ENCODE data around the gene TBC1D9.

GRCh38 chr4:140681201-140681600 is 75.0 kb downstream of the TBC1D9 start:
- TF ChIP-seq, protein P1, sequence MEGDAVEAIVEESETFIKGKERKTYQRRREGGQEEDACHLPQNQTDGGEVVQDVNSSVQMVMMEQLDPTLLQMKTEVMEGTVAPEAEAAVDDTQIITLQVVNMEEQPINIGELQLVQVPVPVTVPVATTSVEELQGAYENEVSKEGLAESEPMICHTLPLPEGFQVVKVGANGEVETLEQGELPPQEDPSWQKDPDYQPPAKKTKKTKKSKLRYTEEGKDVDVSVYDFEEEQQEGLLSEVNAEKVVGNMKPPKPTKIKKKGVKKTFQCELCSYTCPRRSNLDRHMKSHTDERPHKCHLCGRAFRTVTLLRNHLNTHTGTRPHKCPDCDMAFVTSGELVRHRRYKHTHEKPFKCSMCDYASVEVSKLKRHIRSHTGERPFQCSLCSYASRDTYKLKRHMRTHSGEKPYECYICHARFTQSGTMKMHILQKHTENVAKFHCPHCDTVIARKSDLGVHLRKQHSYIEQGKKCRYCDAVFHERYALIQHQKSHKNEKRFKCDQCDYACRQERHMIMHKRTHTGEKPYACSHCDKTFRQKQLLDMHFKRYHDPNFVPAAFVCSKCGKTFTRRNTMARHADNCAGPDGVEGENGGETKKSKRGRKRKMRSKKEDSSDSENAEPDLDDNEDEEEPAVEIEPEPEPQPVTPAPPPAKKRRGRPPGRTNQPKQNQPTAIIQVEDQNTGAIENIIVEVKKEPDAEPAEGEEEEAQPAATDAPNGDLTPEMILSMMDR (IDR thresholded peaks at IDR 0.05): no peak
- TF ChIP-seq ATF2 (CRISPR knock-in tag; IDR thresholded peaks at IDR 0.05; ENCODE audit: borderline replicate concordance, low read depth): no peak
- no peak for TF ChIP-seq SMAD4 (CRISPR knock-in tag; IDR thresholded peaks at IDR 0.05)
- TF ChIP-seq NR1H2 (CRISPR knock-in tag; IDR thresholded peaks at IDR 0.05): no peak
- TF ChIP-seq NR3C1 (CRISPR knock-in tag; conservative IDR thresholded peaks at IDR 0.05; ENCODE audit: low read depth): no peak
- no peak for TF ChIP-seq NFE2L1 (CRISPR knock-in tag; IDR thresholded peaks at IDR 0.05)
- no peak for TF ChIP-seq PREB (CRISPR knock-in tag; IDR thresholded peaks at IDR 0.05; ENCODE audit: borderline replicate concordance)
- no peak for TF ChIP-seq ETV6 (CRISPR knock-in tag; IDR thresholded peaks at IDR 0.05)

Measured in WTC11 (cell line).